HG03442 (cell line): Measurements from ENCODE around the gene FOXN3.
"Not testable (repeated sequence)": the region's sequence is repeated elsewhere in the genome, so short reads cannot be mapped to it uniquely, and the experiment has no call there.

Experiments used
- ATAC-seq: cut with Tn5 transposase; IDR thresholded peaks from one replicate; pipeline ENCODE4 v1.9.1; 2021; ENCODE audit warnings: mild to moderate bottlenecking, moderate library complexity; ENCODE audit not compliant: unreplicated experiment

Gene FOXN3

DNA sequence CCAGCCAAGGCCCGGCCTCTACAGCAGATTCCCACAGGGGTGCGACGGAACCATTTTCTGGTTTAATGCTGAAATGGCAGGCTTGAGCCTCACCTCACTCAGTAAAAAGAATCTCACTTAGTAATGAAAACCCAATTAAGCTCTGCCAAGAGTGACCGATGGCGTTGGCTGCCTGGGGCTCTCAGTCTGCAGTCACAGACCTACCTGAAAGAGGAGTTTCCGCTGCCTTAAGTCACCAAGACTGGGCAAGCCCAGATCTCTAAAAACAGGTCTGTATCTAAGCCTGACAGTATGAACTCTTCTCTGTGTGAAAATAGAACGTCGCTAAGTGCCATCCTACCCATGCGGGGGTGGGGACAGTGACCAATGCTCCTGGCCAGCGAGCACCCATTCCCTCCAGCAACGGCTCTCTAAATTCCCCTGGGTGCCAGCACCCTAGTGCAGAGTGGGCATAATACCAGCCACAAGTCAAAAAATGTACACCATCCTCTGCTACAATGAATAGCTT lies 107.3 kb downstream of the FOXN3 start:
- ATAC-seq, result no peak

GRCh38 chr14:89308232-89308959 lies 108.6 kb downstream of the FOXN3 start:
- ATAC-seq, result peak; percentile 39

- no peak for ATAC-seq
Measured at GRCh38 chr14:89307409-89307808, 109.6 kb downstream of the FOXN3 start.

- peak; percentile 36 for ATAC-seq
Measured at GRCh38 chr14:89304972-89305703, 111.9 kb downstream of the FOXN3 start.

DNA sequence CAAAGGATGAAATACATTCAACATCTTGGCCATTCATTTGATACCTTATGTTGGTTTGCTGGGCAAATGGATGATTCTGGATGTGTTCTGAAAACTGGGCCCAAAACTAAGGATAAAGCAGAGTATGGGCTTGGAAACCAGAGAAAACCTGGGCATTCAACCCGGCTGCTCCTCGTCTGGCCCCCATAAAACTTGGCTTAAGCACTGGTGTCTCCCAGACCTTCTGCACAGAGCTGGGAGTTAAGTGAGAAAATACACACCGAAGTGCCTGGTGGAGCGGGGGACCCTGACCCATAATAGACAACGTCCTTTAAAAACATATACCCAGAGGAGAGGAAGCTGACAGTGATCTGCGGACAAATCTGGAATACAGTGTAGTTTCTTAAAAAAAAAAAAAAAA lies 112.5 kb downstream of the FOXN3 start:
- ATAC-seq, result no peak

DNA sequence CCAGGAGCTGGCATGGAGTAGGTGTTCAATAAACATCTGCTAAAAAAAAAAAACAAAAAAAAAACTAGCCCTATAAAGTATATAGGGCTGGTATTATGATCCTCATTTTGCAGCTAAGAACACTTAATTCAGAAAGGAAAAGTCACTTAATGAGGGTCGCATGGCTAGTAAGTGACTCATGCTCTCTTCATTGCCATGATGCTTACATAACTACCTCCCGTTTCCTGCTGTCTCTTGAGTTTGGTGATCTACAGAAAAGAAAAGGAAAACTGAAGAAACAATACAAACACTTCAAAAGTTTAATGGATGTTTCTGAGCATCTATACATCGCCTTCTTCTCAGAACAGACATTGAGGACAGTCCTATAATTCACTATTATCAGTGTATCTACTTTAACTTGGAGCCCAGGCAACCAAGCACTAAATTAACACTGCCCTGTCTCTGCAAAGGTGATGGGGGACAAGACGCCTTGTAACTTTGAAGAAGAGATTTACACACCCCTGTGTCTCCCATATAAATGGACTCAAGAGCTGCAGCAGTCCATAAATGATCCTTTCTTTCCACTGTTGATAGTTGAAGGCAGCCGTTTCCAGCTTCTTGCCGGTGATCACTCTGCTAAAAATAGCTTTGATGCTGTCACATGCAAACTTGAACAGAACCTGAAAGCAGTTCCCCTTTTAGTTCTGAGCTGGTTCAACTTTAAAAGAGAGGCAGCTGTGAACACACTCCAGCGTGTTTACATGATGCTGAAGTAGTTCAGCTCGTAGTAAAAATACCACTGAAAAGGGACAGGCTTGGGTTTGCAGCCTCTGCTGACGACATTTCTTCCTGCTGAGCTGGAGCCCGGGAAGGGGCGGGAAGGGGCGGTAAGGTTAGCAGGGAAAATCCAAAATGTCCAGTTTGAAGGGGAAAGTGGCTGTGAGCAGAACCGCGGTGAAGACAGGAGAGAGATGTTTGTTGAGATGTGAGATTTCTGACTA lies 113.3 kb downstream of the FOXN3 start:
- peak; percentile 49 for ATAC-seq

DNA sequence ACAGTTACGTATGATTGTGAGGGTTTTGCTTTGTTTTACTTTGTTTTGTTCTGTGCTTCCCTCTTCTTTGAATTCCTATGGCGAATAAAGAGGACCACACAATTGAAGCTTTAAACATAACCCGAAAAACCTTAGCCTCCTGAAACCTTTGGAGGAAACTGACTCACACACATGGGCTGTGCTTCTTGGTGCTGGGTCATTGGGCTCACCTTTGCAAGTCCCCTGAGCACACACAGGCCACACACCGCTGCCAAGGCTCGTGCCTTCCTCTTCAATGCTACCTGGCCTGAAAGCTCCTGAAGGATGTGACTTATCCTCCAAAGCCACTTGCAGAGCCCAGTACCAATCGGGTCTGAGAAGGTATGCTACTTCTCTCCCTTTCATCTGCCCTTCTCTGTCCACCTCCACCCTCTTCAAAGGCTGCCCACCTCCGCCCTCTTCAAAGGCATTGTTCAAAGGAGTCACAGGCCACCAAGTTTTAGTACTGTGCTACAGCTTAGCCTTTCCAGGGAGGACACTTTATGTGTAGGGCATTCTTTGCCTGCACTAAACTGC lies 114.6 kb downstream of the FOXN3 start:
- ATAC-seq, result no peak

GRCh38 chr14:89299587-89299986 lies 117.4 kb downstream of the FOXN3 start:
- ATAC-seq, result no peak

GRCh38 chr14:89298056-89298834 lies 118.8 kb downstream of the FOXN3 start:
- ATAC-seq, result no peak

DNA sequence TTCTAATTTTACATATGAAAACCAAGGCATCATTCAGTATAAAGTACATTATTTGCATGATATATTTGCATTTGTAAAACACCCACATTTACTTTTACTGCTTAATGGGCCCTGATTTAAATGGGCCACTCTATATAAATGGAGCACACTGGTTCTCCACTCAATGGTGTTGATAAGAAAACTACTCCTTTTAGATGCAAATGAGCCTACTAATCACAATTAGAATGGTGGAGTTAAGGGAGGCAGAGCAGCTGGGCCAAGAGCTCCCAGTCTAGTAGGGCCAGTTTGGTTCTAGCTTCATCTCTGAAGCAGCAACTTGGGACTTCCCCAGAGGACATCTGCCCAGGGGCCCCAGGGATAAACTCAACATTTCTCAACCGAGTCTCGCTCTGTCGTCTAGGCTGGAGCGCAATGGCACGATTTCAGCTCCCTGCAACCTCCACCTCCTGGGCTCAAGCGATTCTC lies 120.7 kb downstream of the FOXN3 start:
- ATAC-seq, result peak; percentile 52

GRCh38 chr14:89294872-89295271 lies 122.2 kb downstream of the FOXN3 start:
- no peak for ATAC-seq

- ATAC-seq, result not testable (repeated sequence)
Measured at GRCh38 chr14:89294469-89294868, 122.6 kb downstream of the FOXN3 start.

DNA sequence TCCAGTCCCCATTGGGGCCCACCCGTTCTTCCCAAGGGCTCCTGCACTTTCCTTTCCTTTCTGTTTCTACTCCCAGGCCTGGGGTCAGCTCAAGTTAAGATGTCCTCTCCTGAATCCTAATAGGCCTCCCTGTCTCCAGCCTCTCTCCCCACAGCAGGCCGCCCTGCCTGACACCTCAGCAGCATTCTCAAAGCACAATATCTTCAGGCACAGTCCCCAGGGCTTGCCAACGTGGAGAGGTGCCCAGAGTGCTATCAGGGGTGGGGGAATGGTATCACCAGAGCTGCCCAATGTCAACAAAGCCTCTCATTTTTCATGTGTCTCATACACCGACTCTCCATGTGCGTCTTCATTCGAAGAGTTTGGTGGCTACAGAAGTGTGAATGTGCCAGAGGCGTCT lies 123.0 kb downstream of the FOXN3 start:
- ATAC-seq, result no peak

GRCh38 chr14:89293314-89293916 lies 123.6 kb downstream of the FOXN3 start:
- ATAC-seq, result no peak

DNA sequence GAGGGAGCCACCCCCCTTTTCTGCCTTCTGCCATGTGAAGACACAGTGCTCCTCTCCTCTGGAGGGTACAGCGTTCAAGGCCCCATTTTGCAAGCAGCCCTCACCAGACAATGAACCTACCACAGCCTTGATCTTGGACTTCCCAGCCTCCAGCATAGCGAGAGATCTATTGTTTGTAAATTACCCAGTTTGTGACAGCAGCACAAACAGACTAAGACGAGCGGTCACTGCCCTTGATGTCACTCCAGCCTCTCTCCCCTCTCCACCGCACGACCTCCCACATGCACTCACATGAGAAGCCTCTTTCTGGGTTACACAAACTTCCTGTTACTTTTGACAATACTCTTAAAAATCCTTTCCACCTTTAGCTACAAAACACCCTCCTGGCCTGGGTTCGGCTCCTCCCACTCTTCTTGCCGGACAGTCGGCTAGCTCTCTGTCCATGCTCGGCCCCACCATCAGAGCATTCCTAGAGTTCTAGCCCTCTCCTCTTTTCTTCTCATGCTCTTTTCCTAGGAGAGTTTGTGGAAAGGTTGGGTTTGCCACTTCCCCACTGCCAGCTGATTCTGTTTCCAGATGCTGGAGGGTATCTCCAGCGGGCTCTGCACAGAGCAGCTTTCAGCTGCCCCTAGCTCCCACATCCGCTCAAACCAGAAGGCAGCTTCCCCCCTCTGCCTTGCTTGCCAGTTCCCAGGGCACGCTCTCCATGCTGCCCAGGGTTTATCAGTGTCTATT lies 124.3 kb downstream of the FOXN3 start:
- ATAC-seq, result no peak

- no peak for ATAC-seq
Measured at GRCh38 chr14:89291351-89291940, 125.6 kb downstream of the FOXN3 start.

GRCh38 chr14:89290813-89291212 lies 126.2 kb downstream of the FOXN3 start:
- ATAC-seq, result no peak

DNA sequence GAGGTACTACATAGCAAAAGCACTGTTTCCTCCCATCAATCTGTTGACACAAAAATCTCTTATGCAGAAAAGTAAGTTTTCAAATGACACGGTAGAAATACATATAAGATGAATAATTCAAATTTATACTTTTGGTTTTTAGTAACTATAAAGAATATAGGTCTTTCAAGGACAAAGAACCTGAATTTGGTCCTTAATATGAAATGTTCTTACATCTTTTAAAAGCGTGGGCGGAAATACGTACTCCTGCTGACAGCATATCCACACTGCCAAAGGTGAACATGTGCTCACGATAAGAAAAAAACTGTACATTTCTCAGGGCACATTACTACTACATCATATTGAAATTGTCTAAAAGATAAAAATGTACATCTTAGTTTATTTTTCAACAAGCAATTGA lies 127.6 kb downstream of the FOXN3 start:
- ATAC-seq, result no peak
